Skin epidermis (tissue), 12 donors: ENCODE measurements around the gene LRRC14B.
"Not testable (repeated sequence)": the region's sequence is repeated elsewhere in the genome, so short reads cannot be mapped to it uniquely, and the experiment has no call there.

Experiments used
- H3K27ac ChIP-seq, 21 experiments: fragments of 200-600 bp; sonication (generic) in 11 of 21; one replicate each; pipeline ENCODE4 v1.5.0; 2020; ENCODE audit warnings: mild to moderate bottlenecking in 3 of 21, inconsistent platforms in 2 of 21, moderate library complexity in 2 of 21
- H3K4me3 ChIP-seq, 7 experiments: fragments of 200-600 bp; sonication (generic) in 2 of 7; one replicate each; pipeline ENCODE4 v1.5.0; 2020; ENCODE audit warnings: inconsistent platforms in 2 of 7, mild to moderate bottlenecking in 2 of 7, moderate library complexity in 1 of 7

Gene LRRC14B

DNA sequence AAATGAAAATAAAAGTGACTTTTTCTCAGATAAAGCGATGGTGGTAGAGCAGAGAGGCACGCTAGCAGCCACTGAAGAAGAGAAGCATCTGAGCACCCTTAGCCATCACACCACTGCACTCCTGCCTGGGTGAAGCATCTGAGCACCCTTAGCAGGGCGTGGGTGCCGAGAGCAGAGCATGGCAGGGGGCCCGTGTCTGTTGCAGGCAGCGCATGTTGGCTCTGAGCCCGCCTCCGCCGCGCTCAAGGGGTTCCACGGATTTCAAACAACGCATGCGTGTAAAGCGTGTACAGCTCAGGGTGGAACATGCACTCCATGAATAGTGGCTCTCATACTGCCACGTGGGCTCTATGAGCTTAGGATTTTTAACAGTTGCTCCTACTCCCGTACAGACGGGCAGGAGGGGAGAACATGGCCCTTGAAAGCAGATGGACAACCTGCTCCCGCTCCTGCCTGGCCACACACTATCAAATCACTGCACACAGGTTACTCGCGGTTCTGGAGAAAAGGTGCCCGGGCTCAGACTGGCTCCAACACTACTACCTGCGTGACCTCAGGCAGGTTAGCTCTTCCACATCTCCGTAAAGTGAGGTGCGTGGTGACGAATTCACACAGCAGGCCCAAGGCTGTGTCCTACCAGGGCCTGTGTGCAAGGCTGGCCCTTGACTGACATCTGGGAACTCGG, 12.1 kb downstream of the LRRC14B start:
- no peak overlapping the region for H3K4me3 ChIP-seq
- H3K27ac ChIP-seq, result no peak overlapping the region

DNA sequence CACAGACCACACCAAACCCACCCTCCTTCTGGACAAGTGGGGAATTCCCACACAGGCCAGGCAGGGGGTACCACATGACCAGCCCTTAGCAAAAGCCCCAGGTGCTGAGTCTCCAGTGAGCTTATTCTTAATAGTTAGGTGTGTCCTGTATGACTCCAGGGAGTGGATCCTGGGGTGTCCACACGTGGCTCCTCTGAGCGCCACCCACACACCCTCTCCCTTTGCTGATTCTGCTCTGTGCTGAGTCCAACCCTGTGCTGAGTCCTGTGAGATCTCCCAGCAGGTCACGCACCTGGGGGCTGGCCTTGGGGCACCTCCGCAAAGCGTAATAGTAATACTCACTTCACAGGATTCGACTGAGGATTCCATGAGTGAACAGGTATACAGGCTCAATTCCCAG, 12.7 kb downstream of the LRRC14B start:
- Histone ChIP-seq H3K27ac (no peak overlapping the region), H3K4me3 (no peak overlapping the region)

DNA sequence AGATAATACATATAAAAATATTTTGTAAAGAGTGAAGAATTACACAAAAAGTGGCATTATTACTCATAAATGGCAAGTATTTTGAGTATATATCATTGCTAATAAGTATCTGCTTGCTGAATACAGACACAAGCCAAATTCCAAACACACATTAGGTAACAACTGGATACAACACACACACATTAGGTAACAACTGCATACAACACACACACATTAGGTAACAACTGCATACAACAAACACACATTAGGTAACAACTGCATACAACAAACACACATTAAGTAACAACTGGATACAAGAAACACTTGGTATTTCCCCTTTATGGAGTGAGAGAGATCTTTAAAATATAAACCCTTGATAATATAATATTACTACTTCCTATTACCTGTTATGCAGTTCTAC, 13.2 kb downstream of the LRRC14B start:
- no peak overlapping the region for H3K4me3 ChIP-seq
- H3K27ac ChIP-seq, result no peak overlapping the region

DNA sequence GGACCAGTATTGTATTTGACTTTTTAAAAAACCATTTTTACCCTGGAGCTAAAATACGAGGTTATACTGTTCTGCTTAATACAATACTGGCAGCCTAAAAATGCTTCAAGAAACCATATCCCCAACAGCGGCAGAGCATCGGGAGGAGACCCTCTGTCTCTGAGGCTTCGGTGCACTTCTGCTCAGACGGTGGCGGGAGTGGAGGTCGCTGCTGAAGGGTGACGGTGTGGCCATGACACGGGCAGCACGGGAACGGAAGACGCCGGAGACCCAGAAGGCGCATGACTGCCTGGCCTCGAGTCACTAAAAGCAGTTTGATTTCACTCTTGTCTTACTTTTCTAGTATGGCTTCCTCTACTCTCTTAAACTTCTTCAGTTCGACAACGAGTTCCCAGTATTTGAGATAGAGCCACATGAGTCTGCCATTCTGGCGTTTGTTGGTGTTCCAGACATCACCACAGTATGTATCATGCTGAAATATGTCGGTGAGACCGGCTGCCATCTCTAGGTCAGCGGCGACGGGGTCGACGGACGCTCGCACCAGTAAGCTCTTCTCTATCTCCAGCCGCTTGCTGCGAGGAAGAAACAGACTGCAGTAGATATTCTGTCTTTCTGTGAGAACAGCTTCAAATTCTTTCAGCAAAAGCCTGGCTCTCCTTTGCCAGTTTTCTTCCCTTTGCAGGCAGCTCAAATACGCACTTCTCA, 13.8 kb downstream of the LRRC14B start:
- H3K27ac ChIP-seq, result no peak overlapping the region

DNA sequence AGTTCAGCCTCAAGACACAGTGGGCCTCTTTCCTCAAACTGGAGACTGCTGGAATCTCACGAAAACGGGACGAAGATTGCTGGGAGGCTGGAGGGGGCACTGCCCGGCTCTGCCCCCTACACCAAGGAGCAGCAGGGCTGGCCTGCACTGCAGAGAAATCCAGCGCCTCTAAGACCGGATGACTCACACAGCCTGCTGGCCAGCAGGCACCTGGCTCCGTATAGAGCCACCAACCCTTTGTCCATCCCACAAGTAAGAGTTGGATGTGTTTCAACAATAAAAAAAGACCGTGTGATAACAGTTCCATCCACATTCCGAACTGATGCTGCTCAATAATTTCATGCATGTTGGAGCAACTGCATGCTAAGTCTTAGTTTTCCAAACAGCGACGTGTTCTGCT, 15.1 kb downstream of the LRRC14B start:
- Histone ChIP-seq H3K27ac (no peak overlapping the region), H3K4me3 (no peak overlapping the region)

More for the DNA sequence above, 13.8 kb downstream of the LRRC14B start:
- no peak overlapping the region for H3K4me3 ChIP-seq

DNA sequence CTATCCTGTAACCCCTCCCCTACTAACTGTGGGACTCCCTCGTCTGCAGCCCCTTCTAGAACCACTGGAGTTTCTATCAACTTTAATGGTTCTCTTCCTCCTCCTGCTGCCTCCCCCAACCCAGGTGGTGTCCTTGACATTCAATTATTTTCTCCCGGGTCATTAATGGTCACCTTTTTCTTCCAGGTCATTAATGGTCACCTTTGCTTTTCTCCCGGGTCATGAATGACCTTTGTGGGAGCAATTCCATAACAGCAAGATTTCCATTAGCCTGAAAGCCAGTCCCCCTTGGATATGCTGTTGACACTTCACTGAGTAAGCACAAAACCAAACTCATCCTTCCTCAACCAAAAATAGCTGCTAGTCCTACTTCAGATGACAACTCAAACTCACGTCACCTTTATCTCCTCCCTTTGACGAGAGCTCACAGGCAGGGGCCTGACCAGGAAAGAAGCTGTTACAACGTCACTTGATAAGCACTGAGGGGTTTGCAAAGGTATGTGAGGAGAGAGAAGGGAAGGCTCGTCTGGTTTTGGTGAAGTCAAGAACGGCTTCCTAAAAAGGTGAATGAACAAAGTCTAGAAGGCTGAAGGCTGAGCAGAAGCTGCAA, 15.7 kb downstream of the LRRC14B start:
- Histone ChIP-seq H3K27ac (no peak overlapping the region), H3K4me3 (no peak overlapping the region)

DNA sequence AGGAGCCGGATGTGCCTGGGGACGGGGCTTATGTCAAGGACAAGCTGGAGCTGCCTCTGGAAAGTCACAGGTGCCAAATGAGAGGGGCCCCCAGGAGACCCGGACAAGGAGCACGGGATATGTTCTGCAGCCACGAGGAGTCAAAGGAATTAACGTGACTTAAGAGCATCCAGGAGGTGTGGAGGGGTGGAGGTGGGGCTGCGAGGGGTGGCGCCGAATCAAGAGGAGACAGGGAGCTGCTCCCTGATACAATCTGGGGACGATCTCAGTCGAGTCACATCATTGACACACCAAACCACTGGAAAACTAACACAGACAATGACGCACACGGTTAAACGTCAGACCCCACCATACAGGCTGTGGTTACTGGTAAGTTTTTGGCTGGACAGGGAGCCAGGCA, 16.3 kb downstream of the LRRC14B start:
- Histone ChIP-seq H3K4me3 (no peak overlapping the region), H3K27ac (no peak overlapping the region)

DNA sequence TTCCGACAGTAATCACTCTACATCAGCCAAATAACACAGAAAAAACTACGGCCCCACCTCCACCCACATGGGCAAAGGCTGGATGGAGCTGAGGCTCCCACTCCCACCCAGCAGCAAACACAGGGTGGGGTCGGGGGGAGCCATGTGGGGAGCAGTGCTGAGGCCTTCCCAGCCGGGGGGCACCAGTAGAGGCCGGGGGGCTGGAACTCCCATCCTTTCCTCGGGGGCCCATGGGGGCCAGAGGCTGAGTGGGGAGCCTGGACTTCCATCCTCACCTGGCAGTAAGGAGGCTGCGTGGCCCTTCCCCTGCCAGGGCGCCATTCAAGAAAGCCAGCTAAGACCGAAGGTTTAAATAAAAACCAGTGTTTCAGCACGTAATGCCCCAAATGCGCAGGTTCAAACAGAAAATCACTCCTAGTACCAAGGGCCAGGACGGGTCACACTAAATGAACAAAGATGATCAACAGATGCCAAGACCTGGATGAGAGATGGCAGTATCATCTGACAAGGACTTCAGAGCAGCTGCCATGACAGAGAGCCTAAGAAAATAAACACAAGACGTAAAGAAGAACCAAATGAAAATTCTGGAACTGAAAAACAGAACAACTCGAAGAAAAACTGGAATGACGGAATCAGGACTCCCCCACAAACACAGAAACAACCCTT, 17.3 kb downstream of the LRRC14B start:
- Histone ChIP-seq H3K27ac (no peak overlapping the region), H3K4me3 (no peak overlapping the region)

DNA sequence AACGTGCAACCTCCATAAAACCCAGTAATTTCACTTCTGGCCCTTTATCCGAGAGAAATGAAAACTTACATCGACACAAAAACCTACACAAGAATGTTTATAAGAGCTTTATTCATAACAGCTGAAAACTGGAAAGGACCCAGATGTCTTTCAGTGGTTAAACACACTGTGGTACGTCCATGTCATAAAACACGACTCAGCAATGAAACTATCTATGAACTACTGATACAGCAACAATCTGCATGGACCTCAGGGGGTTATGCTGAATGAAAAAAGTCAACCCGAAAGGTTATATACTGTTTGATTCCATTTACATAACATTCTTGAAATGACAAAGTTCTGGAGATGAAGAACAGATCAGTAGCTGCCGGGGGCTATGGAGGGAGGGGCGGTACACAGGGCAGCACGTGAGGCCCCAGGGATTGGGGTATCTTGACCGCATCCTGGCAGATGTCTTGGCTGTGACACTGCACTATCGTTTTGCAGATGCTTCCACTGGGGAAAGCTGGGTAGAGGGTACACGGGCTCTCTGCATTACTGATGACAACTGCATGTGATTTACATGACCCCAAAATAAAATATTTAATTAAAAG, 22.6 kb downstream of the LRRC14B start:
- Histone ChIP-seq H3K4me3 (no peak overlapping the region), H3K27ac (peak overlapping the region in 1 of 21 experiments; percentile 51)

DNA sequence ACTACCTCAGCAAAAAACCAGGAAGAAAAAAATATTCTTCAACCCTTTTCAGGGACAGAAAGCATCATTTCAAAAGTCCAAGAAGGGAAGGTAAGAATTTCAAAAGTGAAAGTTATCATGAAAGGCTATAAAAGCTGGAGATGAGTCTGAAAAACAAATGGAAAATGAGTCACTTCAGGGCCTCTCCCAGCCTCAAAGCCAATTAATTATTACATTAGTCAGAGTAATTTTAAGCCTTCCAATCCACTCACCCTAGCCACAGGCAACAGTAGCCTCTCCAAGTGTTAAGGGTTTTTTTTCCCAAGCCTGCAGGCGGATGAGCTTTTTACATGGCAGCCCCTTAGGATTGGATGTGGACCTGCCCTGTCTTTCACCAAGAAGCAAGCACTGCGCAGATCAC, 24.0 kb downstream of the LRRC14B start:
- H3K27ac ChIP-seq, result peak overlapping the region in 6 of 21 experiments; percentile 14 to 63 (median 45)
- H3K4me3 ChIP-seq, result not testable (repeated sequence)

DNA sequence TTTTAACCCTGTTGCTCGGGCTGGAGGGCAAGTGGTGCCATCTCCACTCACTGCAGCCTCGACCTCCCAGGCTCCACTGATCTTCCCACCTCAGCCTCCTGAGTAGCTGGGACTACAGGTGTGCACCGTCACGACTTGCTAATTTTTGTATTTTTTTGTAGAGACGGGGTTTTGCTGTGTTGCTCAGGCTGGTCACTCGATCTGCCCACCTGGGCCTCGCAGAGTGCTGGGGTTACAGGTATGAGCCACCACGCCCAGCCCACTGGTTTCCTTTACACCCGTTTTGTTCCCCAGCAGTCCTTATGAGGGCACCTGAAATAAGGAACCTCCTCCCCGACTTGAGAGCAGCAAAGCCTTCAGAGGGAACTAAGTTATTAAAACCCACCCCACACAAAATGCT, 24.8 kb downstream of the LRRC14B start:
- H3K27ac ChIP-seq, result peak overlapping the region in 1 of 21 experiments; percentile 3
- not testable (repeated sequence) for H3K4me3 ChIP-seq

DNA sequence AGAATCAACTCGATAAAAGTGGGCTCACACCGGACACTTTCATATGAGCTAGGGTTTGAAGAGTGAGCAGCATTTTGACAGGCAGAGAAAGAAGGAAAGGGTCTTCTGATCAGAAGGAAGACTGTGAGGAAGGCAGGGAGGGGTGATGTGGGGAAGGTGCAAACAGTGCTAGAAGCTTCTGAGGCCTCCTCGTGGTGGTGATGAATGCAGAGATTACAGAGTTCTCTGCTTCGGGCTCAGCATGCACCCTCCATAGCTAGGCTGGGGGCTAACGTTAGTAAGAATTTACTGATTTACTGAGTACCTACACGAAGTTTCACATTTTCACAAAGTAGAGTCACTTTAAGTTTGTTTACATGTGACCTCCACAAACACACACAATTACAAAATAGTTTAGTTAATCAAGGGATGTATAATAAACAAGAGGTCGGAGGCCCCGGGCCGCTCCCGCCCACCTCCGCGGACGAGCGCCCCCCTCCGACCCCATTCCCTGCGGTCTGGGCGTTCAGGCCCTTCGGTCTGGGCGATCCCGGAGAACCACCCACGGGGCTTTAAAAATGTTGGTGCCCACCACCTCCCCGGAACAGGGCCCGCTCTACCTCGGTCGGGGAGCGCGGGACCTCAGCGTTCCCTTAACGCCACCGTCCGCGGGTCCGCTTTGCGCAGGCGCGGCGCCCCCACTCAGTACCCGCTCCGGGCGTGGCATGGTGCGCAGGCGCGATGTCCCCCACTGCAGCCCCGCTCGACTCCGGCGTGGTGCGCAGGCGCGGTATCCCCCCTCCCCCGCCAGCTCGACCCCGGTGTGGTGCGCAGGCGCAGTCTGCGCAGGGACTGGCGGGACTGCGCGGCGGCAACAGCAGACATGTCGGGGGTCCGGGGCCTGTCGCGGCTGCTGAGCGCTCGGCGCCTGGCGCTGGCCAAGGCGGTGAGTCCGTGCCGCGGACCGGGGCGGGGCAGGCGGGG, 26.5 kb downstream of the LRRC14B start, which contains the start of the genes CCDC127 and SDHA:
CCDC127 (minus strand) TSS at position 660 of the 963 bp plus-strand sequence. CDS start 1,304 bp downstream, outside the sequence.
SDHA (plus strand) TSS at position 827 of the 963 bp plus-strand sequence; CDS start at position 863, 36 bp downstream.
- Histone ChIP-seq H3K4me3 (peak within 1 kb of the TSS; percentile 53 to 99 (median 80)), H3K27ac (peak within 1 kb of the TSS; percentile 68 to 99 (median 93))

DNA sequence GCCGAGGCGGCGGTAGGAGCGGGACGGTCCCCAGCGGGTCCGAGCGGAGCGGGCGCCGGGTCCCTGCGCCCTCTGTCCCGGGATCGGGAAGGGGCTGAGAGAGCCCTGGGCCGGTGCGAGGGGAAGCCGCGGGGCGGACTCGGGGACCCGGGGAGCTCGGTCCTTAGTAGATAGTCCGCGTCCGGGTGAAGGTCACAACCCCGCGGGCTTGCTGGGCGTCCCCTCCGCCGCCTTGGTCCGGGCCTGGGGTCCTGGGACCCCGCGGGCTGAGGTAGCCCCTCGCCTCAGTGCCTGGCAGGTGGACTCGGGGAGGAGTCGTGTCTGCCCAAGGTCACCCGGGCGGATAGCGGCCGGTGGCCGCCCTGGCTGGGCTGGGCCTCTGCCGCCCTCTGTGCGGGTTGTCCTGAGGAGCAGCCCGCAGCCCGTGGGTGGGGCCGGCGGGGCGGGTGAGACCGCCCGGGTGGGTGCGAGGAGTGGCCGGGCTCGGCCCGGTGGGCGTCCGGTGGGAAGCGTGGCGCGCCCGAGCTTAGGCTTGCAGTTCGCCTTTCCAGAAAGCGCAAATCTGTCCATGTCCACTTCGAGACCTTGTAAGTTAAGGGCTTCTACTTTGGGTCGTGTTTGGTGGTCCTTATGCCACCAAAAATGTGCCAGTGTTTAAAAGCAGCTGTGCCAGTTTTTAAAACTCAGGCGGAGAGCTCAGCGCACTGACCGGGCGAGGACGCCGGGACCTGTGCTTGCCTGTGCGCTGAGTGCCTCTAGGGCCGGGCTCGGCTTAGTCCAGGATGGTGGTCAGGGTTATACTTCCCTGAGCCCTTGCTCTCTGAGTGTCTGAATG, 27.4 kb downstream of the LRRC14B start:
- peak overlapping the region; percentile 68 to 99 (median 93) for H3K27ac ChIP-seq

DNA sequence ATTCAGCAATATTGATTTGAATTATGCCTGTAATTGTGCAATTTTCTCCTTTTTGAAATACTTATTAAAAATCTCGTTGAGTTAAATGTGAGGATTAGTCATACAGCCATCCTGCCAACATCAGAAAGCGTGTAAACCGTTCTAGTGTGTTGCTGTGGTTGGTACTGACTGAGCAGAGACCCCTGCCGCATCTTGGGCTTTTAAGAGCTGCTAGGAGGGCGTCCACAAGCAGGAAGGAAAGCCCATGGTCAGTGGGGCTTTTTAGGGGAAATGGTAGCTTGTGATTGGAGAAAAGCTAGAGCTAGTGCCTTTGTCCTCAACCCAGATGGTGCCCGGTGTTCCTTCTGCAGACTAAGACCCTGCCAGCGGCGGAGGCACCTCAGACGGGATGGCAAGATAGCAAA, 28.2 kb downstream of the LRRC14B start:
- peak overlapping the region in 17 of 21 experiments; percentile 4 to 99 (median 93) for H3K27ac ChIP-seq

More for the DNA sequence above, 27.4 kb downstream of the LRRC14B start:
- H3K4me3 ChIP-seq, result peak overlapping the region; percentile 53 to 99 (median 80)

DNA sequence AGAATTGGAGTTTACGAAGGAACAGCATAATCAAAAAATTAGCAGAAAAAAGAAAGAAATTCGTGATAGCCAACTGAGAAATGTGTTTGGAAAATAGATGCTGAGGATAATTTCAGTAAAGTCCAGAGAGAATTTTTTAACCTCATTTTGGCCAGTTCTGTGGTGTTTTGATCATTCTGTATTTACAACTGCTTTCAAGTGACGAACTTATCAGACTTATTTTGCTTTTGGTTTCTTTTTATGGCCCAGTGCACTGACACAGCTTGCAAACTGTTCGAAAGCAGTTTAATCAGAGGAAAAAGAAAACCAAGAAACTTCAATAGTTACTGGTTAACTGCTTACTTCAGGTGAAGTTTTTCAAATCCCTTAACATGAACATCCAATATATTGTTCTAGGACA, 28.7 kb downstream of the LRRC14B start:
- peak overlapping the region; percentile 53 to 99 (median 80) for H3K4me3 ChIP-seq
- H3K27ac ChIP-seq, result peak overlapping the region in 15 of 21 experiments; percentile 4 to 99 (median 93)

More for the DNA sequence above, 28.2 kb downstream of the LRRC14B start:
- H3K4me3 ChIP-seq, result peak overlapping the region; percentile 53 to 99 (median 80)

DNA sequence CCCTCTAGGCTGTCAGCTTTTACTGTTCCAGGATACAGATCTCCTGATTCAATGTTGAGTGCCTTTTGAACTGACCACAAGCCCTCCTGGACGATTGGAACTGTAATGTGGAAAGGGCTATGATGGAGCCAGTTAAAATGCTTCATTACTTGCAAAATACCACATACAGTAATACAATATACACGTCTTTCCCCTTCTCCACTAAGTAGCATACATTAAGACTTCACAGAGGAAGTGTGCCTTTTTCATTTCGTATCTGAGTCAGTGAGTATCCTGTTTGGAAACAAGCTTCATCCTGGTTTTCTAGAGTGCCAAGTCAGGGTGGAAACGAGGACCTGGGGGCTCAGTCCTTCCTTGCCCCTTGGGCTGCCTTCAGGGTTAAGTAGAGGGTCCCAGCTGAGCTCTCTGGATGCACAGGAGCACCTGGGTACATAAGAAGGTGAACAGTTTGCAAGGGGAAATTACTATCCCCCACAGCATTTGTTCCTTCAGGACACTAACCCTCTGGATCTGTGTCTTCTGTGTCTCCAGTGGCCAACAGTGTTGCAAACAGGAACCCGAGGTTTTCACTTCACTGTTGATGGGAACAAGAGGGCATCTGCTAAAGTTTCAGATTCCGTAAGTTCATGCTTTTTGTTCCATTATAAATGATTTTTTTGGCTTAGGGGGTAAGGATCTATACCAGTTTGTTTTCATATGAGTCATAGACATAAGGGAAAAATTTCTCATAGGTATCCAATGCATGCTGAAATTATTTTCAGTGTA, 31.8 kb downstream of the LRRC14B start:
- peak overlapping the region in 1 of 21 experiments; percentile 25 for H3K27ac ChIP-seq
- not testable (repeated sequence) for H3K4me3 ChIP-seq

DNA sequence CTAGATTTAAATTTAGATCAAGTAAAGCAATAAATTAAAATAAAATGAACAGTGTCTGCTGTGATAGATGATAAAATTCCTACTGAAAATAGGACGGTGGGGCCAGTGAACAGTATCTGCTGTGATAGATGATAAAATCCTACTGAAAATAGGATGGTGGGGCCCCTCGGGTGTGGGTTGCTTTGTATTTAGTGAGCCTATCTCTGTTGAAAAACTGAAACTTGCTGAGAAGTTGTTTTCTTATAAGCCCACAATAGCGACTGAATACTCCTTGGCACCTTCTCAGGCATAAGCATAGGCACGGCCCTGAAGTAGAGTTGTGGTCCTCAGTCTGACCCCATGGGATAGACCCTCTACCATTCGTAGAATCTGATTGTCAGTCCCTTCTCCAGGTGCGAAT, 32.5 kb downstream of the LRRC14B start:
- H3K27ac ChIP-seq, result no peak overlapping the region
- no peak overlapping the region for H3K4me3 ChIP-seq
